HG03060 (cell line): Measurements from ENCODE around the gene VEPH1.

Experiments
- ATAC-seq: cut with Tn5 transposase; IDR thresholded peaks from one replicate; pipeline ENCODE4 v1.9.1; 2021; ENCODE audit warnings: low read depth, moderate number of reproducible peaks; ENCODE audit not compliant: unreplicated experiment

The VEPH1 gene

GRCh38 chr3:157526036-157526435, 22.8 kb upstream of the VEPH1 start:
- no peak for ATAC-seq

GRCh38 chr3:157523814-157524213, 20.6 kb upstream of the VEPH1 start:
- no peak for ATAC-seq

GRCh38 chr3:157522648-157523047, 19.4 kb upstream of the VEPH1 start:
- no peak for ATAC-seq

- ATAC-seq, result no peak
Observed at GRCh38 chr3:157520485-157521150, 17.4 kb upstream of the VEPH1 start.

- no peak for ATAC-seq
Observed at GRCh38 chr3:157518881-157519280, 15.7 kb upstream of the VEPH1 start.

- ATAC-seq, result no peak
Observed at GRCh38 chr3:157516928-157517327, 13.7 kb upstream of the VEPH1 start.

- ATAC-seq, result no peak
Observed at GRCh38 chr3:157515398-157515797, 12.2 kb upstream of the VEPH1 start.

GRCh38 chr3:157514371-157514895, 11.2 kb upstream of the VEPH1 start:
- no peak for ATAC-seq

- no peak for ATAC-seq
Observed at GRCh38 chr3:157513585-157513984, 10.4 kb upstream of the VEPH1 start.

GRCh38 chr3:157512534-157512933, 9.3 kb upstream of the VEPH1 start:
- no peak for ATAC-seq

- no peak for ATAC-seq
Observed at GRCh38 chr3:157508461-157508860, 5.2 kb upstream of the VEPH1 start.

- ATAC-seq, result no peak
Observed at GRCh38 chr3:157501863-157502262, 1.4 kb downstream of the VEPH1 start.

- ATAC-seq, result no peak
Observed at GRCh38 chr3:157500232-157500631, 3.0 kb downstream of the VEPH1 start.

GRCh38 chr3:157499342-157499963, 3.8 kb downstream of the VEPH1 start:
- no peak for ATAC-seq

- ATAC-seq, result no peak
Observed at GRCh38 chr3:157498371-157498770, 4.8 kb downstream of the VEPH1 start.

- ATAC-seq, result no peak
Observed at GRCh38 chr3:157495846-157496245, 7.4 kb downstream of the VEPH1 start.

- no peak for ATAC-seq
Observed at GRCh38 chr3:157494581-157495281, 8.5 kb downstream of the VEPH1 start.

GRCh38 chr3:157493627-157494550, 9.3 kb downstream of the VEPH1 start:
- ATAC-seq, result no peak

GRCh38 chr3:157491136-157491535, 12.1 kb downstream of the VEPH1 start:
- no peak for ATAC-seq

- ATAC-seq, result no peak
Observed at GRCh38 chr3:157488144-157488543, 15.1 kb downstream of the VEPH1 start.

GRCh38 chr3:157487339-157487738, 15.9 kb downstream of the VEPH1 start:
- no peak for ATAC-seq
